AG04449 (cell line): Measurements from ENCODE around the gene WDR73.

Experiments
- CTCF ChIA-PET: fragments of 350-600 bp; formaldehyde crosslinking; extraction: SDS; loops from one replicate; lab custom pipeline; 2021; ENCODE audit warnings: antibody characterized with exemption; lab: Yijun Ruan, JAX
- POLR2A ChIA-PET: fragments of 400-600, 350-600 bp; formaldehyde crosslinking; extraction: SDS; loops from one replicate; lab custom pipeline; 2020; ENCODE audit warnings: antibody characterized with exemption, inconsistent platforms; lab: Yijun Ruan, JAX
- DNase-seq: peaks from one replicate; pipeline ENCODE4 v3.0.0-alpha.2; 2010; ENCODE audit warnings: low read depth, low spot score
- H3K4me3 ChIP-seq: 2 replicates; pipeline ENCODE4 v1.5.1; 2011; ENCODE audit warnings: low read depth, mild to moderate bottlenecking, control low read depth, low read length
- TF ChIP-seq, protein P1 (sequence below): IDR thresholded peaks from one replicate; pipeline ENCODE4 v1.5.1; 2011; ENCODE audit warnings: mild to moderate bottlenecking, moderate library complexity, low read length, control low read depth, inconsistent platforms; ENCODE audit not compliant: insufficient read depth; ENCODE audit errors: missing control alignments

WDR73 gene

GRCh38 chr15:84671211-84671610 is 17.1 kb upstream of the WDR73 start:
- DNase-seq: peak; percentile 62
- ChIA-PET POLR2A (no interaction called here), CTCF (interaction anchor here (0.6 to 1.8 kb wide), 4 partner anchors 13 to 100 kb away, joined by 3 to 4 read pairs (median 4); partner anchors contain the start of gene NMB)
- no peak overlapping the region for H3K4me3 ChIP-seq
- TF ChIP-seq, protein P1, sequence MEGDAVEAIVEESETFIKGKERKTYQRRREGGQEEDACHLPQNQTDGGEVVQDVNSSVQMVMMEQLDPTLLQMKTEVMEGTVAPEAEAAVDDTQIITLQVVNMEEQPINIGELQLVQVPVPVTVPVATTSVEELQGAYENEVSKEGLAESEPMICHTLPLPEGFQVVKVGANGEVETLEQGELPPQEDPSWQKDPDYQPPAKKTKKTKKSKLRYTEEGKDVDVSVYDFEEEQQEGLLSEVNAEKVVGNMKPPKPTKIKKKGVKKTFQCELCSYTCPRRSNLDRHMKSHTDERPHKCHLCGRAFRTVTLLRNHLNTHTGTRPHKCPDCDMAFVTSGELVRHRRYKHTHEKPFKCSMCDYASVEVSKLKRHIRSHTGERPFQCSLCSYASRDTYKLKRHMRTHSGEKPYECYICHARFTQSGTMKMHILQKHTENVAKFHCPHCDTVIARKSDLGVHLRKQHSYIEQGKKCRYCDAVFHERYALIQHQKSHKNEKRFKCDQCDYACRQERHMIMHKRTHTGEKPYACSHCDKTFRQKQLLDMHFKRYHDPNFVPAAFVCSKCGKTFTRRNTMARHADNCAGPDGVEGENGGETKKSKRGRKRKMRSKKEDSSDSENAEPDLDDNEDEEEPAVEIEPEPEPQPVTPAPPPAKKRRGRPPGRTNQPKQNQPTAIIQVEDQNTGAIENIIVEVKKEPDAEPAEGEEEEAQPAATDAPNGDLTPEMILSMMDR: no peak

- TF ChIP-seq, protein P1: no peak
- H3K4me3 ChIP-seq: no peak overlapping the region
- POLR2A ChIA-PET: interaction anchor here (0.6 to 0.8 kb wide), 2 partner anchors 16 to 22 kb away, joined by 3 read pairs; partner anchors contain the start of gene WDR73
- no peak for DNase-seq
- CTCF ChIA-PET: interaction anchor here (2.4 kb wide), 1 partner anchor 10 kb away, joined by 17 read pairs; the partner anchor contains the start of gene NMB
These were observed 15.6 kb upstream of the WDR73 start for GRCh38 chr15:84669726-84670125.

GRCh38 chr15:84668221-84668982 is 14.3 kb upstream of the WDR73 start:
- ChIA-PET CTCF (interaction anchor here (1.2 to 2.4 kb wide), 3 partner anchors 9 to 13 kb away, joined by 4 to 17 read pairs (median 5); partner anchors contain the start of gene NMB), POLR2A (no interaction called here)
- no peak for DNase-seq

GRCh38 chr15:84666373-84666772 is 12.3 kb upstream of the WDR73 start:
- ChIA-PET CTCF (interaction anchor here (0.6 to 1.0 kb wide), 3 partner anchors 8 to 12 kb away, joined by 3 to 5 read pairs (median 4); partner anchors contain the start of genes NMB and WDR73), POLR2A (no interaction called here)
- DNase-seq: no peak
- no peak overlapping the region for H3K4me3 ChIP-seq
- TF ChIP-seq, protein P1: no peak

More at GRCh38 chr15:84668221-84668982, 14.3 kb upstream of the WDR73 start:
- TF ChIP-seq, protein P1: no peak
- no peak overlapping the region for H3K4me3 ChIP-seq

DNA sequence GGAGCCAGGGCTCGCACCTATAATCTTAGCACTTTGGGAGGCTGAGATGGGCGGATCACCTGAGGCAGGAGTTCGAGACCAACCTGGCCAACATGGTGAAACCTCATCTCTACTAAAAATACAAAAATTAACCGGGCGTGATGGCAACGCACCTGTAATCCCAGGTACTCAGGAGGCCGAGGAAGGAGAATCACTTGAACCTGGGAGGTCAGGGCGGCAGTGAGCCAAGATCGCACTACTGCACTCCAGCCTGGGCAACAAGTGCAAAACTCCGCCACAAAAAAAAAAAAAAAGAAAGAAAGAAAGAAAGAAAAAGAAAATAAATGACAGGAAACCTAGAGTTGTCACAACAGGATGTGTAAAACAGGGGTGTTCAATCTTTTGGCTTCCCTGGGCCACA is 6.9 kb upstream of the WDR73 start:
- DNase-seq: no peak
- TF ChIP-seq, protein P1: no peak
- no peak overlapping the region for H3K4me3 ChIP-seq
- ChIA-PET CTCF (interaction anchor here (0.6 to 3.6 kb wide), 3 partner anchors 62 to 268 kb away, joined by 3 to 26 read pairs (median 6); no protein-coding TSS in a partner anchor), POLR2A (no interaction called here)
